H1 (cell line): ENCODE results near the gene EPHB6.

Source experiments
- ATF3 ChIP-seq: IDR thresholded peaks from 2 replicates; pipeline ENCODE4 v1.6.1; 2011; ENCODE audit warnings: low read depth, mild to moderate bottlenecking, low read length; ENCODE audit not compliant: insufficient read depth
- BACH1 ChIP-seq: IDR thresholded peaks from 2 replicates; pipeline ENCODE4 v1.6.1; 2012; ENCODE audit warnings: low read length, improper control_type of control experiment
- CEBPB ChIP-seq: IDR thresholded peaks from 2 replicates; pipeline ENCODE4 v1.6.1; 2012; ENCODE audit warnings: low read depth, low read length
- CTCF ChIP-seq, 3 experiments: IDR thresholded peaks; 1 replicate in 2 of 3; 2 replicates in 1 of 3; pipeline versions ENCODE4 v1.5.1 to v1.6.1; 2011; ENCODE audit warnings: low read length in 3 of 3, mild to moderate bottlenecking in 3 of 3, inconsistent platforms in 2 of 3, low read depth in 1 of 3, moderate library complexity in 1 of 3; ENCODE audit not compliant: insufficient read depth in 1 of 3; ENCODE audit errors: control extremely low read depth in 1 of 3
- EP300 ChIP-seq, 2 experiments: IDR thresholded peaks; 1 replicate in 1 of 2; 2 replicates in 1 of 2; pipeline ENCODE4 v1.6.1; 2011 to 2012; ENCODE audit warnings: low read depth in 2 of 2, low read length in 2 of 2, mild to moderate bottlenecking in 2 of 2, borderline replicate concordance in 1 of 2, inconsistent platforms in 1 of 2, moderate library complexity in 1 of 2
- EZH2 ChIP-seq: fragments of 200-600 bp; sonication (generic); IDR thresholded peaks from 2 replicates; pipeline ENCODE4 v1.7.1; 2012; ENCODE audit warnings: low read depth, mild to moderate bottlenecking, moderate library complexity, low read length, inconsistent platforms; ENCODE audit not compliant: severe bottlenecking
- FOSL1 ChIP-seq: IDR thresholded peaks from 2 replicates; pipeline ENCODE4 v1.6.1; 2011; ENCODE audit warnings: mild to moderate bottlenecking, low read depth, low read length, moderate library complexity; ENCODE audit not compliant: insufficient read depth
- JUN ChIP-seq: IDR thresholded peaks from 2 replicates; pipeline ENCODE4 v1.6.1; 2011; ENCODE audit warnings: low read depth, mild to moderate bottlenecking, improper control_type of control experiment, low read length
- MAFK ChIP-seq: IDR thresholded peaks from 2 replicates; pipeline ENCODE4 v1.6.1; 2012; ENCODE audit warnings: low read depth, mild to moderate bottlenecking, improper control_type of control experiment, low read length
- PHF8 ChIP-seq: fragments of 200-600 bp; sonication (generic); conservative IDR thresholded peaks from 2 replicates; pipeline ENCODE4 v1.7.1; 2012; ENCODE audit warnings: low read depth, mild to moderate bottlenecking, inconsistent platforms, low read length, moderate library complexity
- POLR2A ChIP-seq, 2 experiments: IDR thresholded peaks; 1 replicate in 1 of 2; 2 replicates in 1 of 2; pipeline ENCODE4 v1.6.1; 2011; ENCODE audit warnings: low read depth in 2 of 2, low read length in 2 of 2, mild to moderate bottlenecking in 2 of 2; ENCODE audit errors: control extremely low read depth in 1 of 2
- RFX5 ChIP-seq: IDR thresholded peaks from 2 replicates; pipeline ENCODE4 v1.6.1; 2011; ENCODE audit warnings: low read depth, low read length, improper control_type of control experiment, borderline replicate concordance
- SIN3A ChIP-seq, 2 experiments: IDR thresholded peaks in 1 of 2; conservative IDR thresholded peaks in 1 of 2; 2 replicates each; pipeline ENCODE4 v1.6.1; 2011 to 2012; ENCODE audit warnings: low read length in 2 of 2, improper control_type of control experiment in 1 of 2, low read depth in 1 of 2, mild to moderate bottlenecking in 1 of 2
- TAF7 ChIP-seq: optimal IDR thresholded peaks from 2 replicates; pipeline ENCODE3; 2011; ENCODE audit warnings: low read depth, mild to moderate bottlenecking, inconsistent platforms, low read length, moderate library complexity, borderline replicate concordance

DNA sequence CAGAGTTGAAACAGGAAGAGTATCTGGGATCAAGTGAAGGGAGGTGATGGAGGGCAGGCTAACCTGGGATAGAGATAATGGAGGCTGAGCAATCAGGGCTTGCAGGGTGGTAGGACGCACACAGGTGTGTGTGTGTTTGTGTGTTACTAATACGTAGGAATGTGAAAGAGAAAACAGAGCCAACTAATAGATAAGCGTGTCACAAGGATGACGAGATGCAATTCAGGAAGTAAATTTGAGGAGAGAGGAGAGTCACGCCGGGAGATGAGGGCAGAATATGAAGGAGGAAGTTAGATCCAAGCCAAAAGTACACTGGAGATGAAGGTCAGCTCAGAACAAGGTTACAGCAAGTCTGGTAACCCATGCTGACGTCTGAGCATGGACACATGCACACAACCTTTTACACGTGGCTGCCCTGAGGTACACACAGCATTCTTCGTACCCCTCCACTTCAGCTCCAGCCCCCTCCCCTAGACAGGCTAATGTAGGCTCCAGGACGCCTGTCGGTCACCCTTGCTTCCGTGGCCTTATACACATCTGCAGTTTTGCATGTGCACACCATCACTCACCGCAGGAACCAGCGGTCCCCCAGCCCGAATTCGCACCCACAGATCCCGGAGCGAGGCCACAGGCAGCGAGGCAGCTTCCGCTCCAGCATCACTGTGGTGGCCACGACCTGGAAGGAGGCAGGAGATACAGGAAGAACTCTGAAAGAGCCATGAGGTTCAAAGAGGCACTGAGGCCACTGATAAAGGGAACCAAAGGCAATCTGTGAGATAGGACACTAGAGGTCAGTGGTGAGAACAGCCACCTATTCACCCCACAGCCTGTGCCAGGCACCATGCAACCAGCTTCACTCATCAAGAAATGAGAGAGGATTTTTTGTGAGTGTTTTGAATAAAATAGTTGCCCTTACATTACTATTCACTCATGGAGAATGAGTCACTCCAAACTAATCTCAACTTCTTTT lies 54.3 kb downstream of the EPHB6 start:
- TF ChIP-seq BACH1 (no peak), SIN3A (conservative IDR thresholded peaks at IDR 0.05 in 1 of 2, IDR thresholded peaks at IDR 0.05 in 1 of 2; ENCODE audit: low read depth in 1 of 2, low read length in 2 of 2) (no peak), EZH2 (no peak), RFX5 (no peak), TAF7 (no peak), CEBPB (no peak), FOSL1 (no peak), CTCF (IDR thresholded peaks at IDR 0.05; ENCODE audit: control extremely low read depth in 1 of 3, insufficient read depth in 1 of 3, low read depth in 1 of 3, low read length in 3 of 3) (peak; percentile 41 to 72 (median 53)), POLR2A (IDR thresholded peaks at IDR 0.05; ENCODE audit: control extremely low read depth in 1 of 2, low read depth in 2 of 2, low read length in 2 of 2) (no peak), EP300 (IDR thresholded peaks at IDR 0.05; ENCODE audit: borderline replicate concordance in 1 of 2, low read depth in 2 of 2, low read length in 2 of 2) (no peak), ATF3 (no peak), MAFK (no peak), JUN (no peak), PHF8 (no peak)
